Keratinocyte (primary cell): ENCODE data around the gene RGS17. TPM values are rescaled to one million over a fixed set of nuclear protein-coding genes. Genes with fewer than 3 reads are reported as not detected.

Experiments used
- DNase-seq: peaks from one replicate; pipeline ENCODE4 v3.0.0-alpha.2; 2011; ENCODE audit warnings: low read depth, missing footprints, low spot score
- FAIRE-seq: peaks from 2 replicates; lab custom pipeline; 2011; peaks lifted over from hg19 to GRCh38; lab: Jason Lieb, UNC
- H2AFZ ChIP-seq: 2 replicates; pipeline ENCODE4 v1.6.0; 2012; ENCODE audit warnings: low read length, control low read depth, inconsistent platforms; ENCODE audit not compliant: control insufficient read depth
- H3K27ac ChIP-seq: 2 replicates; pipeline ENCODE4 v1.5.1; 2011; ENCODE audit warnings: low read length; ENCODE audit not compliant: control insufficient read depth, insufficient read depth
- H3K27me3 ChIP-seq: 3 replicates; pipeline ENCODE4 v1.6.0; 2011; ENCODE audit warnings: low read length; ENCODE audit not compliant: control insufficient read depth, insufficient read depth; ENCODE audit errors: extremely low read depth
- H3K36me3 ChIP-seq, 2 experiments: 2 replicates in 1 of 2; 3 replicates in 1 of 2; pipeline ENCODE4 v1.5.1; 2011; ENCODE audit warnings: low read length in 2 of 2, mild to moderate bottlenecking in 1 of 2; ENCODE audit not compliant: control insufficient read depth in 2 of 2, insufficient read depth in 2 of 2; ENCODE audit errors: extremely low read depth in 1 of 2
- H3K4me1 ChIP-seq: 3 replicates; pipeline ENCODE4 v1.5.1; 2011; ENCODE audit warnings: low read length; ENCODE audit not compliant: control insufficient read depth, insufficient read depth; ENCODE audit errors: extremely low read depth
- H3K4me2 ChIP-seq: 3 replicates; pipeline ENCODE4 v1.6.0; 2011; ENCODE audit warnings: low read depth, low read length; ENCODE audit not compliant: control insufficient read depth, insufficient read depth; ENCODE audit errors: extremely low read depth
- H3K4me3 ChIP-seq, 3 experiments: fragments of 200-600 bp in 1 of 3; sonication (generic) in 1 of 3; 2 replicates in 2 of 3; 3 replicates in 1 of 3; pipeline ENCODE4 v1.5.1; 2011 to 2016; ENCODE audit warnings: low read length in 3 of 3, mild to moderate bottlenecking in 3 of 3, control low read depth in 2 of 3, inconsistent platforms in 1 of 3, low read depth in 1 of 3, mixed read lengths in 1 of 3, mixed run types in 1 of 3, moderate library complexity in 1 of 3; ENCODE audit not compliant: control insufficient read depth in 2 of 3, insufficient read depth in 2 of 3; ENCODE audit errors: extremely low read depth in 1 of 3
- H3K79me2 ChIP-seq: 2 replicates; pipeline ENCODE4 v1.6.0; 2012; ENCODE audit warnings: low read length; ENCODE audit not compliant: control insufficient read depth, insufficient read depth
- H3K9ac ChIP-seq: 3 replicates; pipeline ENCODE4 v1.6.0; 2011; ENCODE audit warnings: low read length; ENCODE audit not compliant: control insufficient read depth, insufficient read depth; ENCODE audit errors: extremely low read depth
- H3K9me1 ChIP-seq: 3 replicates; pipeline ENCODE4 v1.6.0; 2011; ENCODE audit warnings: low read length; ENCODE audit not compliant: control insufficient read depth, insufficient read depth; ENCODE audit errors: extremely low read depth
- H3K9me3 ChIP-seq: 2 replicates; pipeline ENCODE4 v1.5.1; 2012; ENCODE audit warnings: low read depth, low read length; ENCODE audit not compliant: control insufficient read depth
- H4K20me1 ChIP-seq: 3 replicates; pipeline ENCODE4 v1.6.0; 2011; ENCODE audit warnings: low read length; ENCODE audit not compliant: control insufficient read depth, insufficient read depth; ENCODE audit errors: extremely low read depth
- CTCF ChIP-seq, 3 experiments: IDR thresholded peaks in 1 of 3; conservative IDR thresholded peaks in 1 of 3; optimal IDR thresholded peaks in 1 of 3; 2 replicates in 2 of 3; 3 replicates in 1 of 3; pipeline versions ENCODE3 to v1.5.1; 2011; ENCODE audit warnings: low read length in 3 of 3, mild to moderate bottlenecking in 3 of 3, moderate library complexity in 2 of 3, control low read depth in 1 of 3, inconsistent platforms in 1 of 3; ENCODE audit not compliant: insufficient read depth in 2 of 3; ENCODE audit errors: extremely low read depth in 1 of 3
- EZH2 ChIP-seq: IDR thresholded peaks from one replicate; pipeline ENCODE4 v1.6.1; 2012; ENCODE audit warnings: inconsistent platforms, mild to moderate bottlenecking, low read length, moderate library complexity
- dilution Hi-C: fragments of 300-500 bp; cut with MboI; formaldehyde crosslinking; loops from one replicate; pipeline ENCODE4 v1.7.0; 2020; ENCODE audit warnings: low sequenced_read_pairs; ENCODE audit not compliant: extremely low pct_ligation_motif_present
- polyA plus RNA-seq, 5 experiments: library from polyadenylated mRNA; depleted of rRNA in 3 of 5; stranded (reverse) in 3 of 5; stranded (forward) in 1 of 5; unstranded in 1 of 5; fragments of >200 nt; gene quantifications; 1 replicate in 1 of 5; 2 replicates in 3 of 5; 3 replicates in 1 of 5; pipeline versions ENCODE4 v1.2.1 to v1.2.3, GENCODE V29; 2011 to 2012; ENCODE audit warnings: missing spikeins in 2 of 5, low read depth in 1 of 5, low replicate concordance in 1 of 5

Gene RGS17
- polyA plus RNA-seq, 1 donor (not counting 4 experiments of a cell fraction or from before 2014, with no cell fraction given) = 0.22 TPM

GRCh38 chr6:153070756-153071155 lies 60.3 kb downstream of the RGS17 start:
- Histone ChIP-seq H3K36me3 (no peaks in the 10 kb centered on the region), H3K4me2 (no peak overlapping the region), H3K27me3 (no peaks in the 10 kb centered on the region), H4K20me1 (no peaks in the 10 kb centered on the region), H2AFZ (no peak overlapping the region), H3K4me3 (no peak overlapping the region), H3K4me1 (no peaks in the 10 kb centered on the region), H3K9me1 (no peaks in the 10 kb centered on the region), H3K27ac (no peak overlapping the region), H3K9me3 (no peaks in the 10 kb centered on the region), H3K9ac (no peak overlapping the region), H3K79me2 (no peaks in the 10 kb centered on the region)
- dilution Hi-C loops = no loop called here
- no peak for DNase-seq
- FAIRE-seq = no peak
- TF ChIP-seq CTCF (optimal IDR thresholded peaks at IDR 0.05 in 1 of 3, IDR thresholded peaks at IDR 0.05 in 1 of 3, conservative IDR thresholded peaks at IDR 0.05 in 1 of 3; ENCODE audit: extremely low read depth in 1 of 3, insufficient read depth in 2 of 3, low read length in 3 of 3) = no peak
- TF ChIP-seq EZH2 = no peak

GRCh38 chr6:153069897-153070296 lies 61.2 kb downstream of the RGS17 start:
- H3K4me3 ChIP-seq = no peak overlapping the region
- H3K9me3 ChIP-seq = no peaks in the 10 kb centered on the region
- no peaks in the 10 kb centered on the region for H3K9me1 ChIP-seq
- no peaks in the 10 kb centered on the region for H4K20me1 ChIP-seq
- dilution Hi-C loops = no loop called here
- H3K4me2 ChIP-seq = no peak overlapping the region
- no peak overlapping the region for H3K27ac ChIP-seq
- no peaks in the 10 kb centered on the region for H3K27me3 ChIP-seq
- DNase-seq = no peak
- H3K9ac ChIP-seq = no peak overlapping the region
- H3K4me1 ChIP-seq = no peaks in the 10 kb centered on the region
- H2AFZ ChIP-seq = no peak overlapping the region
- TF ChIP-seq CTCF (optimal IDR thresholded peaks at IDR 0.05 in 1 of 3, IDR thresholded peaks at IDR 0.05 in 1 of 3, conservative IDR thresholded peaks at IDR 0.05 in 1 of 3; ENCODE audit: extremely low read depth in 1 of 3, insufficient read depth in 2 of 3, low read length in 3 of 3) = no peak
- FAIRE-seq = no peak
- H3K79me2 ChIP-seq = no peaks in the 10 kb centered on the region
- no peaks in the 10 kb centered on the region for H3K36me3 ChIP-seq
